Mucosa of descending colon (tissue), 3 donors: ENCODE results near the gene PRUNE1. TPM values are rescaled to one million over a fixed set of nuclear protein-coding genes. Genes with fewer than 3 reads are reported as not detected.

Experiments used
- ATAC-seq: fragments of 200-7000 bp; cut with Tn5 transposase; one replicate; pipeline ENCODE4 v1.9.1; 2020; ENCODE audit warnings: mild to moderate bottlenecking, moderate library complexity
- DNase-seq, 3 donors: peaks; one replicate each; pipeline ENCODE4 v3.0.0-alpha.2; 2020
- H3K36me3 ChIP-seq: fragments of 200-600 bp; one replicate; pipeline ENCODE4 v1.8.0; 2021; ENCODE audit warnings: low read depth, mild to moderate bottlenecking
- H3K4me1 ChIP-seq: fragments of 200-600 bp; one replicate; pipeline ENCODE4 v1.8.0; 2021; ENCODE audit warnings: low read depth, mild to moderate bottlenecking
- H3K4me3 ChIP-seq: fragments of 200-600 bp; one replicate; pipeline ENCODE4 v1.8.0; 2021; ENCODE audit warnings: mild to moderate bottlenecking
- H3K9me3 ChIP-seq: fragments of 200-600 bp; one replicate; pipeline ENCODE4 v1.8.0; 2021; ENCODE audit warnings: mild to moderate bottlenecking
- CTCF ChIP-seq: fragments of 200-600 bp; IDR thresholded peaks from one replicate; pipeline ENCODE4 v1.8.0; 2022; ENCODE audit warnings: antibody characterized with exemption, mild to moderate bottlenecking
- intact Hi-C, 2 donors: fragments of 100-400 bp; cut with DNase I in 1 of 2; cut with micrococcal nuclease in 1 of 2; formaldehyde crosslinking; loops; one replicate each; pipeline versions ENCODE4 v1.11.0 to v1.11.1; 2022; cut with DNase I, micrococcal nuclease
- total RNA-seq, 3 donors: library from RNA; stranded (reverse); fragmentation: NEBNext Ultra II Directional in 2 of 3; extraction: Animal tissue kit (Norgen Biotek cat#: 25700) in 2 of 3; gene quantifications; one replicate each; pipeline versions ENCODE4 v1.2.1 to v1.2.4, GENCODE V29; 2021 to 2023
- donor health status: DM: no; HTN: no; CAD: no; lungs with moderate emphysema.
- donor health status: DM: no; HTN: no; CAD: no.
- donor health status: DM: no; HTN: yes; CAD: no.

The PRUNE1 gene
- total RNA-seq, 3 donors from 2014 or later = 21.3 to 27.5 (median 23.3) TPM

GRCh38 chr1:151054971-151055547 is 46.8 kb downstream of the PRUNE1 start:
- intact Hi-C loops = loop anchor here in 1 of 2 donors (10.0 kb wide), 1 partner anchor 50 kb away; the partner anchor contains the start of genes MINDY1 and PRUNE1
- H3K4me1 ChIP-seq = peaks cover 33% of the 10 kb centered on the region
- no peaks in the 10 kb centered on the region for H3K9me3 ChIP-seq
- H3K4me3 ChIP-seq = no peak overlapping the region
- TF ChIP-seq CTCF = no peak
- DNase-seq (no peak), ATAC-seq (peak; percentile 6)
- H3K36me3 ChIP-seq = peaks cover 11% of the 10 kb centered on the region

DNA sequence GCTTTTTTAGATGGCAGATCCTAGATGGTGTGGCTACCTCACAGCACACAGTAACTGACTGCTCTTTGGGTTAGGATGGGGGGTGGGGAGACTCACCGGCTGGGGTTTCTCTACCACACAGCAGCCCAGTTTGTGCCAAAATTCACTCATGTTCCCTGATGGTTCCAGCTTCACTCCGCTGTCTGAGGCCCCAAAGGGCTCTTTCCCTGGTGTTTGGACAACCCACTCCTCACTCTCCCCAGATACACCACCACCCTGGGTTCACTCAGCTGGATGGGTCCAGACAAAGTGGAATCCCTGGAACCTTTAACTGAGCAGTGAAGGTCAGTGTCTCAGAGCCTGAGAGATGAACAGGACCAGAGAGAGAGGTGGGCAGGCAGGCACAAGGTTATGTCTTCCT is 47.3 kb downstream of the PRUNE1 start:
- intact Hi-C loops = loop anchor here in 1 of 2 donors (10.0 kb wide), 1 partner anchor 51 kb away; the partner anchor contains the start of genes MINDY1 and PRUNE1
- TF ChIP-seq CTCF = no peak
- Histone ChIP-seq H3K9me3 (no peaks in the 10 kb centered on the region), H3K4me3 (no peak overlapping the region), H3K4me1 (peaks cover 33% of the 10 kb centered on the region), H3K36me3 (peaks cover 11% of the 10 kb centered on the region)
- no peak for ATAC-seq
- no peak for DNase-seq

GRCh38 chr1:151056149-151056548 is 47.9 kb downstream of the PRUNE1 start:
- DNase-seq (peak in 1 of 3 donors; percentile 24), ATAC-seq (peak; percentile 44)
- no peak overlapping the region for H3K4me3 ChIP-seq
- peaks cover 33% of the 10 kb centered on the region for H3K4me1 ChIP-seq
- TF ChIP-seq CTCF = no peak
- no peaks in the 10 kb centered on the region for H3K9me3 ChIP-seq
- peaks cover 11% of the 10 kb centered on the region for H3K36me3 ChIP-seq
- intact Hi-C loops = loop anchor here in 1 of 2 donors (10.0 kb wide), 1 partner anchor 51 kb away; the partner anchor contains the start of genes MINDY1 and PRUNE1

DNA sequence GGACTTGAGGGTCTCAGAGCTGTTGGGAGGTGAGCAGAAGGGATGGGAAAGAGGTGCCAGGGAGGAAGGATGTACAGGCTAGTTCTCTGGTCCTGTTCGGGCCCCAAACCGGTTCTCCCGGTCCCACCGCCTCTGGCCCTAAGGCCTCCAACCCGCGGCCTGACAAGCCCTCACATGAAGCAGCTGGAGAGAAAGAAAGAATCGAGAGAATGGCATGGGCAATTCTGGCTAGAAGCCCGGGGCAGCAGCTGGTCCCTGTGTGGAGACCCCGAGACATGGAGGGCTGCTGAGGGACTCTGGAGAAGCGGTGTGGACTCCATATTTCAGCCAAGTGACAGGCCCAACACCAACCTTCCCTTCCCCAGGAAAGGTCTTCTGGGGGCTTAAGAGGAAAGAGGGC is 50.4 kb downstream of the PRUNE1 start:
- Histone ChIP-seq H3K9me3 (no peaks in the 10 kb centered on the region), H3K36me3 (no peaks in the 10 kb centered on the region), H3K4me3 (peak overlapping the region; percentile 85), H3K4me1 (peaks cover 33% of the 10 kb centered on the region)
- ATAC-seq = peak; percentile 30
- intact Hi-C loops = loop anchor here in 1 of 2 donors (10.0 kb wide), 1 partner anchor 54 kb away; the partner anchor contains the start of genes MINDY1 and PRUNE1
- DNase-seq = peak; percentile 54 to 73 (median 69)
- TF ChIP-seq CTCF = no peak

- peak; percentile 90 for TF ChIP-seq CTCF
- Histone ChIP-seq H3K36me3 (no peaks in the 10 kb centered on the region), H3K4me3 (peak within 1 kb of the TSS; percentile 85), H3K9me3 (no peaks in the 10 kb centered on the region), H3K4me1 (peaks cover 33% of the 10 kb centered on the region)
- peak; percentile 80 to 93 (median 89) for DNase-seq
- peak; percentile 89 for ATAC-seq
- intact Hi-C loops = loop anchor here in 1 of 2 donors (10.0 kb wide), 1 partner anchor 55 kb away; the partner anchor contains the start of genes MINDY1 and PRUNE1
These were observed 51.1 kb downstream of the PRUNE1 start, which contains the start of gene CDC42SE1 for GRCh38 chr1:151059109-151060006. Gene CDC42SE1, minus strand, starts transcription at chr1:151059622. Its CDS starts 3,892 bp downstream, at chr1:151055730.
